OCI-M1 (cell line): ENCODE data around the gene HHATL.

Experiments used
- DNase-seq: peaks from one replicate; lab custom pipeline; 2025; lab: John Stamatoyannopoulos, UW

HHATL gene

GRCh38 chr3:42698216-42698910, 4.2 kb downstream of the HHATL start:
- no peak for DNase-seq

DNA sequence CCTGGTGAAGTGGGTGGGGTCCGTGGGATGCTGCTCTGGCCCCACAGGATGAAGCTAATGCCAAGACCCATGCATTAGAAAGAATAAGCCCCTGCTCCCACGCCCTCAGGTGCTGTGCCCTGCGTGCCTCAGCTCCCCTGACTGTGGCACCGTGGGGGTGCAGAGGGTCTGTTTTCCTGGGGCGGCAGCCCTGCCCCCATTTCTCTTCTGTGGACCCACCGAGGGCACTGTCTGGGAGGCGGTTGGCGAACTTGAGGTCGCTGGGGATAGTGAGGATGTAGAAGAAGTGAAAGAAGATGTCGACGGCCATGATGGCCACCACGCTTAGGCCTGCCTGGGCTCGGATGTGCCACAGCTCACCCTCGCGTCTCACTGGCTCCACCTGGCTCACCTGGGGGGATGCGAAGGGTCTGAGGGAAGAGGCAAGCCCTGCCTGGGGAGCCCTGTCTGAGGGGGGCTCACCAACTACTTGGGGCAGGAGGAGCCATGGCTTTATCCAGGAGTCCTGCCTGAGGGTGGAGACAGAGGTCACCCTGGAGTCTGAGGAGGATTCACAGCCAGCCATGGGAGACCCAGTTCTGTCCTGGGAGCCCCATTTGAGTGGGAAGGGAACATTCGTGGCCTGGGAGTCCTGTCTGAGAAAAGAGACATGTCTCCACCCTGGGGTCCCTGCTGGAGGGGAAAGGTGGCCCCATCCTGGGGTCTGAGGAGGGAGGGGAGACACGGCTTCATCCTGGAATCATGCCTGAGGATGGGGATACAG, 5.1 kb downstream of the HHATL start:
- DNase-seq: no peak

DNA sequence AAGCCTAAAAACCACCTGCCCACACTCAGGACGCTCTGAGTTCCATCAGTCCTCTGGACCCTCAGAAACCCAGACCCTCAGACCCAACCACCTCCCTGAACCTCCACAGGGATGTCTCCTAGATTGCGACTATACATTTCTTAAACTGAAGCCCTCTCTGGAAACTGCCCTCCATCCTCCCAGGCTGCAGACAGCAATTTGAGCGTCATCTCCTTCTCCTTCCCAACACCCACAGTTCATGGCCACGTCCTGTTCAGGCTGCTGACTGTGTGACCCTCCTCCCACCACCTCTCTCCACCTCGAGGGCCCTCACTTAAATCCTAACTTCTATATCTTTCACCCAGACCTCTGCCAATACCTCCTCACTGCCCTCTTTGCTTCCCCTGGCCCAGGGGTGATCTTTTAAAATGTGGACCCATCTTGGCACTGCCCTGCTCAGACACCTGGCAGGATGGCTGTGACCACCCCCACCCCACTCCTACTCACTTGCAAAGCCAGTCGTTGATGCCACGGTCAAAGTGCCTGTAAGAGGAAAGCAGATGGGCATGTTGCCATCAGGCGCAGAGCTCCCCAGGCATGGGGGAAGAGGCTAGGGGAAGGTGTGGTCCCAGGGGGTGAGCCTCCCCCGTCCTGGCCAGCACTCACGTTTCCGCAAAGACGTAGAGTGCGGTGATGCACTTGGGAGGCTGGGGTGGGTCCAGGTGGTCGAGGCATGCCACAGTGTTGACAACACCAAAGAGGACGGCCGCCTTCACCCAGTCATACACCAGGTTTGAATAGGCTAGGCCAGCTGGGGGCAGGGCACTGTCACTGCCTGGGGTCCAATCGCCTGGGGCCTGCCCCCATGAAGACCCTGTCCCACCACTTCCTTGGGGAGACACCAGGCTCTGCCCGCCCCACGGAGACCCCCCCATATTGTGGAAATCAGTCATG, 6.0 kb downstream of the HHATL start:
- DNase-seq: no peak

DNA sequence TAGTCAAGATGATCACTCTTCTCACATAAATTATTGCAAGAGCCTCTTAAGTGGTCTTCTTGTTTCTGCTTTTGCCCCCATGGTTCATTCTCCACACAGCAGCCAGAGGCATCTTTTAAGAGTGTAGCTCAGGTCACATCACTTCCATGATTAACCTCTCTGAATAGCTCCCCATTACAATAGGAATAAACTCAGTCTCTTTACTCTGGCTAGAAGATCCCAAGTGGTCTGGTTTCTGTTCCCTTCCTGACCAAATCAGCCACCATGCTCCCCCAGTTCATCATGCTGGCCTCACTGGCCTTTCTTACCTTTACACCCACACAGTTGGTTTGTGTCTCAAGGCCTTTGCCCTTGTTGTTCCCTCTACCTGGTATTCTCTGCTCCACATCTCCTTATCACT, 8.2 kb downstream of the HHATL start:
- no peak for DNase-seq

DNA sequence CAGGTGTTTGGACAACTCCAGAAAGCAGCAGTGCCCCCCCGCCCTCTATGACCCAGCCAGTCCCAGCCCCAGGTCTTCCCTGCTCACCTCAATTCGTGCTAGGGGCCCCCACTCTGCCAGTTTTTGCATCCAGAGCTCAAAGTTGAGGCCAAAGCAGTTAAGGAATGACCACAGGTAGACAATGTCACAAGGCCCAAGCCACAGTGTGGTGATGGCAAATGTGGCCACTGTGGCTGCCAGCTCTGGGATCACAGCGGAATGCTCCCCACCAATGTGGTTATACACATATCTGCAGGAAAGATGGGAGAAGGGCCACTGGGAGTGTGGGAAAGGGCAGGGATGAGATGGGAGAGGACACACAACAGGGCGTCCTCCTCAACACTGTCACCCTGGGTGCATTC, 9.1 kb downstream of the HHATL start:
- DNase-seq: no peak

DNA sequence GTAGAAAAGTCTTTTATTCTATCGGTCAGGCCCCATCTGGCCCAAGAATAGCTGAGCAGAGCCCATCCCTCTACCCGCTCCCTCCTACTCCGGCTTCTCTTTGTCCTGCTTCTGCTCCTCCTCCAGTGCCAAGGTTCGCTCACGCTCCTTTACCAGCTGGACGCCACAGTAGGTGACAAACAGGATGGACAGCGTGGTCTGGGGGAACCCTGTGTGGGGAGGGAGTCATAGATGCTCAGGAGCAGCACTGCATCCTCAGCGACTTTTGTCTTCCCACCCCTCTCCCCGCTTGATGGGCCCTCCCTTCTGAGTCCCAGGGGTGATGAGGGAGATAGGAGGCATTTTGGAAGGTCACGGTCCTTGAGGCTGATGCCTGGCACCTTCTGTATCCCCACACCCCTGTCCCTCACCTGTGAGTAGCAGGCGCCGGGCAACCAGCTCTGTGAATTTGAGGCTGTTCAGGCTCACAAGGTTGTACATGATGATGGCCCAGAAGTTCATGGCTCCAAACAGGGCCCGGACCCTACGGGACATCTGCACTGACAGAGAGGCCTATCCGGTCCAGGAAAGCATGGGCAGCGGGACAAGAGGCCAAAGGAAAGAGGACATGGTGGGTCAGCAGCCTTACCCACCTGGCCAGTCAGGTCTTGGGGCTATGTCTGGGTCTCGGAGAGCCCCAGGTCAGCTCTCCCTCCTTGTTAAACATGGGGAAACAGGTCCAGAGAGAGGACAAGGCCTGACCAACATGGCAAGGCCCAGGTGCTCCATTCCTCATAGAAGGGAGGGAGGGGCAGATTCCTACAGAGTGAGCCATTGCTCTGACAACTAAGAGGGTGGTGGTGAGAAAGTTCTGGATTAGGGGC, 9.7 kb downstream of the HHATL start:
- no peak for DNase-seq

- DNase-seq: no peak
Measured at GRCh38 chr3:42691816-42692666, 10.6 kb downstream of the HHATL start.

DNA sequence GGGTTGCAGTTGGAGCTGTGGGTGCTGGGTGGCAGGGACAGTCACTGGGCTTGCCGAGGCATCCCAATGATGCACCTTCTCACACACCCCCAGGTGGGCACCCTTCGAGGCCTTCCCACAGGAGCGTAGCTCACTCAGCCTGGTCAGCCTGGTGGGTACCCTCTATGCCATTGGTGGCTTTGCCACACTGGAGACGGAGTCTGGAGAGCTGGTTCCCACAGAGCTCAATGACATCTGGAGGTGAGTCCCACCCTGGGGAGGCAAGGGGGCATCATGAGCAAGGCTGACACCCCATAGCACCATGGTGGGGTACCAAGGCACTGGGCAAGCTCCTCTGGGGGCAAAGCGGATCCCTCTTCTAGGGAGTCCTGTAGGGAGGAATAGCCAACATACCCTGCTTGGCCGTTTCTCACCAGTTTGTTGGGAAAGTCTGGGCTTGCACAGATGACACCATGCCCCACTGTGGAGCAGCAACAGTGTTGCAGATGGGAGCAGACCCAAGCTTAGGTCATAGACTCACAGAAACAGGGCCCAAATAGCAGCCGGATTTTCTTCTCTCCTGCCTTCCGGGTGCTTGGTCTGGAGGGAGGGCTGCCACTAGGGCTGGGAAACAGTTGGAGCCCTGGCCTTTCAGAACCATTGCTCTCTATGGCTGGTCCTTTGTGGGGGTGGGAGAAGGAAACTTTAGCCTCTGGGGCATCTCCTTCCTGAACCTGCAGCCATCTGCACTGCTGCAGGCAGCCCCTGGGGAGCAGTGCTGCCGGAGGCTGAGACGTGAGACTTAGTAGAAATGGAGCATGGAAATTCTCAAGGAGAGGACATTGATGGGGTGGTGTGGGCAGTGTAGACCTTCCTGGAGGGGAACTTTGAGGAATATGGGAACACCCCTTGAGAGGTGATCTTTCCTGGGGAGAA, 11.6 kb downstream of the HHATL start:
- no peak for DNase-seq

GRCh38 chr3:42690191-42690590, 12.4 kb downstream of the HHATL start:
- DNase-seq: no peak

- no peak for DNase-seq
Measured at GRCh38 chr3:42689421-42690014, 13.1 kb downstream of the HHATL start.

DNA sequence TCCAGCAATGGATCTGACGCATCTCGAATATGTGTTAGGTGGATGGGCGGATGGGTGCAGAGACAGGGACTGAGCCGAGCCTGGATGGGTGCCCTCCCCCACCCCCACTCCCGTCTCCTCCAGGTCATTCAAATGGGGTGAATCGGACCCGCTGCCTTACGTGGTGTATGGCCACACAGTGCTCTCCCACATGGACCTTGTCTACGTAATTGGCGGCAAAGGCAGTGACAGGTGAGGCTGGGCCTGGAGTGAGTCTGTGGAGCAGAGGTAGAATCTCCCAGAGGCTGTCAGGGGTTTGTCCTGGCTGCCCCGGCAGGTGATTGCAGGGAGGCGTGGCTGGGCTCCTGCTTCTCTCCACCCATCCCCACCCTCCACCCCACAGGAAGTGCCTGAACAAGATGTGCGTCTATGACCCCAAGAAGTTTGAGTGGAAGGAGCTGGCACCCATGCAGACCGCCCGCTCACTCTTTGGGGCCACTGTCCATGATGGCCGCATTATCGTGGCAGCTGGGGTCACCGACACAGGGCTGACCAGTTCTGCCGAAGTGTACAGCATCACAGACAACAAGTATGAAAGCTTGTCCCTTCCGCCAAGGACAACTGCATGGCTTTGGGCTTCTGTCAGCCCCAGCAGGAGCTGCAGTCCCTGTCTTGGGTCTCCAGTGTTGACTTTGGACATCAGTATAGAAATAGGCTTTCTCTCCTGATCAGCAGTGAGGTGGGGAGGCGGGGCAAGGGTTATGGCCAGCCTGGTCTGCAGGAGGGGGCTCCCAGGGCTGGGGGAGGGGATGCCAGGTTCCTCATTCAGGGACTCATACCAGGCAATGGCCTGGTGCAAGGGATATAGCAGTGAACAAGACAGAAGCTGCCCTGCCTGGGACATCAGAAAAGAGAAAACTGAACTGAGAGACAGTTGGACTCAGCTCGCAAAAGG, 13.8 kb downstream of the HHATL start:
- no peak for DNase-seq

GRCh38 chr3:42688016-42688415, 14.6 kb downstream of the HHATL start:
- no peak for DNase-seq

DNA sequence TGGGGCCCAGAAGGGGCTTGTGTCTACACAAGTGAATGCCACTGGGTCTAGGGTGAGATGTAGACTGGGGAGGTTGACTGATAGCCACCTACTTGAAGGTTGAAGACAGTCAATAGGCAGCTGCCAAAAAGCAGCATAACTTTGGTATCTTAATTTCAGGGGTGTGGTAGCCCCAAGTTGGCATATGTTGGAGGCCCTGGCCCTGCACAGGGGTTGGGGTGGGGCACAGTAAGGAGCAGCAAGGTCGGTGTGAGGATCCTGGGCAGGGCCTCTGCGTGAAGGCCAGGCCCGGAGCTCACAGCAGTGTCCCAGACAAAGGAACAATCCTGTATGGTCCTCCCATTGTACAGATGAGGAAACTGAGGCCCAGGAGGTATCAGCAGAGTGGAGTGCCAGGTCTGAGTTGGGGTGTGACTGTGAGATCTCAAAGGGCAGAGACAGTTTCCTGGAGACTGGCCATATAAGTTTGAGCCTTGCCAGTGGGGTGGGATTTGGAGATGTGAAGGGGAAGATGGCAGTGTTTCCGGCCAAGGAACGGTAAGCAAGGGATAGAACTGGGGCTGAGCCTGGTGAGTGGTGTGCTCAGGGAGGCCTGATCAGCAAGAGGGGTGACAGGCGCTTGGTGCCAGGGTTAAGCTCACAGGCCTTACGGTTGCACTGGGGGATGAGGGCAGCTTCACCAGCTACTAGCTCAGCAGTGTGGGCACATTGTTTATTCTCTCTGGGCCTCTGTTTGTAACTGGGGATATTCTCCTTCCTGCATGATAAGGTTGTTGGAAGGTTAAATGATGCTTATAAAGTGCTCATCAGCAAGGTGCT, 15.6 kb downstream of the HHATL start:
- DNase-seq: no peak

DNA sequence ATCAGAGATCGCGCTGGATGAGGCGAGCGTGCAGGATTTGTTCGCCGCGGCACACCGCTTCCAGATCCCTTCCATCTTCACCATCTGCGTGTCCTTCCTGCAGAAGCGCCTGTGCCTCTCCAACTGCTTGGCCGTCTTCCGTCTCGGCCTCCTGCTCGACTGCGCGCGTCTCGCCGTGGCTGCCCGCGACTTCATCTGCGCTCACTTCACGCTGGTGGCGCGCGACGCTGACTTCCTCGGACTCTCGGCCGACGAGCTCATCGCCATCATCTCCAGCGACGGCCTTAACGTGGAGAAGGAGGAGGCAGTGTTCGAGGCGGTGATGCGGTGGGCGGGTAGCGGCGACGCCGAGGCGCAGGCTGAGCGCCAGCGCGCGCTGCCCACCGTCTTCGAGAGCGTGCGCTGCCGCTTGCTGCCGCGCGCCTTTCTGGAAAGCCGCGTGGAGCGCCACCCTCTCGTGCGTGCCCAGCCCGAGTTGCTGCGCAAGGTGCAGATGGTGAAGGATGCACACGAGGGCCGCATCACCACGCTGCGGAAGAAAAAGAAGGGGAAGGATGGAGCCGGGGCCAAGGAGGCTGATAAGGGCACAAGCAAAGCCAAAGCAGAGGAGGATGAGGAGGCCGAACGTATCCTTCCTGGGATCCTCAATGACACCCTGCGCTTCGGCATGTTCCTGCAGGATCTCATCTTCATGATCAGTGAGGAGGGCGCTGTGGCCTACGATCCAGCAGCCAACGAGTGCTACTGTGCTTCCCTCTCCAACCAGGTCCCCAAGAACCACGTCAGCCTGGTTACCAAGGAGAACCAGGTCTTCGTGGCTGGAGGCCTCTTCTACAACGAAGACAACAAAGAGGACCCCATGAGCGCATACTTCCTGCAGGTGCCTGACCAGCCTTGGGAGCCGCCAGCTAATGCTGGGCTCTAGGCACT, 16.4 kb downstream of the HHATL start:
- no peak for DNase-seq

GRCh38 chr3:42685363-42685881, 17.2 kb downstream of the HHATL start, which contains the start of gene KLHL40:
Gene KLHL40, plus strand, starts transcription at chr3:42685537. Its CDS starts 82 bp downstream, at chr3:42685619.
- no peak for DNase-seq
